Activated CD8-positive, alpha-beta memory T cell treated with anti-CD3 and anti-CD28 coated beads for 24 hours (primary cell): ENCODE data around the gene C10orf143.
"Not testable (repeated sequence)": the region's sequence is repeated elsewhere in the genome, so short reads cannot be mapped to it uniquely, and the experiment has no call there.

Experiments
- DNase-seq: peaks from one replicate; pipeline ENCODE4 v3.0.0-alpha.2; 2020

C10orf143 gene

GRCh38 chr10:130111113-130111851 lies 652 bp upstream of the C10orf143 start:
- DNase-seq, result no peak

- DNase-seq, result no peak
Observed at GRCh38 chr10:130109796-130110245, 809 bp downstream of the C10orf143 start.

GRCh38 chr10:130108934-130109604 lies 1.6 kb downstream of the C10orf143 start:
- DNase-seq, result no peak

GRCh38 chr10:130108146-130108545 lies 2.5 kb downstream of the C10orf143 start:
- DNase-seq, result not testable (repeated sequence)

GRCh38 chr10:130105724-130106123 lies 4.9 kb downstream of the C10orf143 start:
- no peak for DNase-seq

- DNase-seq, result no peak
Observed at GRCh38 chr10:130099344-130099743, 11.3 kb downstream of the C10orf143 start.

GRCh38 chr10:130090565-130090964 lies 20.1 kb downstream of the C10orf143 start:
- not testable (repeated sequence) for DNase-seq

- DNase-seq, result no peak
Observed at GRCh38 chr10:130080461-130080814, 30.2 kb downstream of the C10orf143 start.

- no peak for DNase-seq
Observed at GRCh38 chr10:130079614-130080460, 30.8 kb downstream of the C10orf143 start.

GRCh38 chr10:130078120-130078519 lies 32.5 kb downstream of the C10orf143 start:
- no peak for DNase-seq

- DNase-seq, result no peak
Observed at GRCh38 chr10:130076681-130077080, 33.9 kb downstream of the C10orf143 start.

GRCh38 chr10:130074639-130075038 lies 36.0 kb downstream of the C10orf143 start:
- DNase-seq, result no peak

- no peak for DNase-seq
Observed at GRCh38 chr10:130073912-130074311, 36.7 kb downstream of the C10orf143 start.

- no peak for DNase-seq
Observed at GRCh38 chr10:130072247-130072646, 38.4 kb downstream of the C10orf143 start.

- no peak for DNase-seq
Observed at GRCh38 chr10:130067893-130068292, 42.7 kb downstream of the C10orf143 start.

- DNase-seq, result no peak
Observed at GRCh38 chr10:130066743-130067142, 43.9 kb downstream of the C10orf143 start.

GRCh38 chr10:130065251-130065650 lies 45.4 kb downstream of the C10orf143 start:
- DNase-seq, result no peak

GRCh38 chr10:130064783-130065182 lies 45.8 kb downstream of the C10orf143 start:
- no peak for DNase-seq

GRCh38 chr10:130062976-130063375 lies 47.7 kb downstream of the C10orf143 start:
- DNase-seq, result no peak

GRCh38 chr10:130062201-130062600 lies 48.4 kb downstream of the C10orf143 start:
- DNase-seq, result no peak

GRCh38 chr10:130061760-130062159 lies 48.9 kb downstream of the C10orf143 start:
- no peak for DNase-seq

- no peak for DNase-seq
Observed at GRCh38 chr10:130054021-130054420, 56.6 kb downstream of the C10orf143 start.

- DNase-seq, result no peak
Observed at GRCh38 chr10:130053561-130053960, 57.1 kb downstream of the C10orf143 start.

- DNase-seq, result no peak
Observed at GRCh38 chr10:130052193-130052592, 58.4 kb downstream of the C10orf143 start.
